GM21367 (cell line): ENCODE data around the gene SPEN.
"Not testable (repeated sequence)": the region's sequence is repeated elsewhere in the genome, so short reads cannot be mapped to it uniquely, and the experiment has no call there.

Experiments used
- ATAC-seq: cut with Tn5 transposase; IDR thresholded peaks from one replicate; pipeline ENCODE4 v1.9.1; 2021; ENCODE audit not compliant: unreplicated experiment

SPEN gene

GRCh38 chr1:15892857-15893599 is 45.5 kb downstream of the SPEN start:
- not testable (repeated sequence) for ATAC-seq

GRCh38 chr1:15895233-15895632 is 47.7 kb downstream of the SPEN start:
- no peak for ATAC-seq

- ATAC-seq, result not testable (repeated sequence)
These were observed 49.5 kb downstream of the SPEN start for GRCh38 chr1:15896841-15897610.

- no peak for ATAC-seq
These were observed 51.8 kb downstream of the SPEN start for GRCh38 chr1:15899266-15899665.

DNA sequence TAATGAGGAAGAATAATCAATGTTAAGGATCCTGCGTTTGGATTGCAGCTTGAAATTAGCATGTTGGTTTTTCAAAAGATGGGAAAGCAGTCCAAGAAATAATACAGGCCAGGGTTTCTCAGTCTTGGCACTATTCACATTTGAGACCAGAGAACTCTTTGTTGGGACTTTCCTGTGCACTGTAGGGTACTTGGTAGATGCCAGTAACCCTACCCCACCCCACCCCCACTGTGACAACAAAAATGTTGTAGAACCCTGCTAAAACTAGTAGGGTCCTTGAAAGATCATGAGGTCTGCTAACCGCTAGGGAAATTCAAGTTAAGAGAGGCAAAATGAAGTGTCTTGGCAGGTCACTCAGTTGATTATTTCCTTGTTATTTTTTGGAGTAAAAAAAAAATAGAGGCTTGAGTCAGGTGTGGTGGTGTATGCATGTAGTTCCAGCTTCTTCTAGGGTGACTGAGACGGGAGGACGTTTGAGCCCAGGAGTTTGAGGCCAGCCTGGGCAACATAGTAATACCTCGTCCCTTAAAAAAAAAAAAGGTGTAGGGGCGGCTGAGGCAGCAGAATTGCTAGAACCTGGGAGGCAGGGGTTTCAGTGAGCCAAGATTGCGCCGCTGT is 53.3 kb downstream of the SPEN start:
- ATAC-seq, result no peak

DNA sequence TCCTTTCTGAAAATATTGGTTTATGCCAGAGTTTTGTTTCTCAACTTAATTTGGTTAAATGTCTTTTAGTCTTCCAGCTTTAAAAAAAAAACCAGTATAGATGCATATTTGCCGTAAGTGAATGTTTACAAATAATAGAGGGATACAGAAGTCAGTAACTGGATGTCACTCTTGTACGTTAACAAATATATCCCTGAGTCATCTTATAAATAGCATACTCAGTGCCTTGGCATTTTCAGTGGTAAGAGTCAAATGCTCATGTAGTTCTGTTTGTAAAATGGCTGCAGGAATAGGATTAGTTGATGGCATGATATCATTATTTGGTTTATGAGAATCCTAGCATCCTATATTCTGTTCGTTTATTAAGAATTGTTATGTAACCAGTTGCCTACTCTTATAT is 55.4 kb downstream of the SPEN start:
- ATAC-seq, result no peak

GRCh38 chr1:15908597-15908996 is 61.1 kb downstream of the SPEN start:
- ATAC-seq, result no peak

GRCh38 chr1:15911141-15911540 is 63.6 kb downstream of the SPEN start:
- ATAC-seq, result no peak

- no peak for ATAC-seq
These were observed 64.4 kb downstream of the SPEN start for GRCh38 chr1:15911927-15912326.

DNA sequence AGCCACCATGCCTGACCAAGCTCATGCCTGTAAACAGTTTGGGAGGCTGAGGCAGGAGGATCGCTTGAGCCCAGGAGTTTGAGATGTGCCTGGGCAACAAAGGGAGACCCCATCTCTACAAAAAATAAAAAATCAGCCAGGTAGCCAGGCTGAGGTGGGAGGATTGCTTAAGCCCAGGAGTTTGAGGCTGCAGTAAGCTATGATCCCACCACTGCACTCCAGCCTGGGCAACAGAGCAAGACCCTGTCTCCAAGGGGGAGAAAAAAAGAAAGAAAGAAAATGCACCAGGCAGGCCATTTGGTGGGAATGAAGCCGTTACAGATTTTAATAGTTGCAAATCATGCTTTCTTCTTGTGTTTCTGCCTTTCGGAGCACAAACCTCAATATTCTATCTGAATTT is 66.1 kb downstream of the SPEN start:
- ATAC-seq, result not testable (repeated sequence)

GRCh38 chr1:15915991-15916390 is 68.5 kb downstream of the SPEN start:
- ATAC-seq, result no peak

- no peak for ATAC-seq
These were observed 68.9 kb downstream of the SPEN start for GRCh38 chr1:15916417-15916816.

DNA sequence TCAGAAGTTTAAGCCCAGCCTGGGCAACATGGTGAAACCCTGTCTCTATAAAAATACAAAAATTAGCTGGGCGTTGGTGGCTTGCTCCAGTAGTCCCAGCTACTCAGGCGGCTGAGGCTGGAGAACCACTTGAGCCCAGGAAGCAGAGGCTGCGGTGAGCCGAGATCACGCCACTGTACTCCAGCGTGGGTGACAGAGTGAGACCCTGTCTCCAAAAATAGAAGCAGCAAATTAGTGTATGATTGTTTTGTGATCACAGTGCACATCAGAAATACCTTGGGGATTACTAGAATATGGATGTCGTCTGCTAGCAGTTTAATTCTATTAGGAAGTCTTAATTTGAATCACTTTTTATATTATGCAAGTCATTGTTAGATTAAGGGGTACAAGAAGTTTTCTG is 69.4 kb downstream of the SPEN start:
- ATAC-seq, result no peak

GRCh38 chr1:15918962-15919715 is 71.6 kb downstream of the SPEN start:
- ATAC-seq, result no peak

DNA sequence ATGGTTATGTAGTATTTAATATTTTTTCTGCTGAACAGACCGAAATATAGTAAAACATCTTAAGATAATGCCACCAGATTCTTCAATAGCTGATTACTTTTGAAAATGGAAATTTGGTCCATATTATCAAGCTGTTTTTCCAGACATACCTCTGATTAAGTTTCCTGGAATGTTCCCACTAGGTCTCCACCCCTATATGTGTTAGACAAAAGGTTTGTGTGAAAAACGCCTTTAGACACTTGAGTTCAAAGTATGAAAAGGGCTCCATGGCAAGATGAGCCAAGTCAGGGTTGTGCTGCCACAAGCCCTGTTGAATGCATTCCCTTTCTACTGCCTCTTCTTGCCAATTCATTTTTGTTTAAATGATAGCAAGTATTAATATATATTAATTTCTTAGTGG is 75.7 kb downstream of the SPEN start:
- no peak for ATAC-seq

DNA sequence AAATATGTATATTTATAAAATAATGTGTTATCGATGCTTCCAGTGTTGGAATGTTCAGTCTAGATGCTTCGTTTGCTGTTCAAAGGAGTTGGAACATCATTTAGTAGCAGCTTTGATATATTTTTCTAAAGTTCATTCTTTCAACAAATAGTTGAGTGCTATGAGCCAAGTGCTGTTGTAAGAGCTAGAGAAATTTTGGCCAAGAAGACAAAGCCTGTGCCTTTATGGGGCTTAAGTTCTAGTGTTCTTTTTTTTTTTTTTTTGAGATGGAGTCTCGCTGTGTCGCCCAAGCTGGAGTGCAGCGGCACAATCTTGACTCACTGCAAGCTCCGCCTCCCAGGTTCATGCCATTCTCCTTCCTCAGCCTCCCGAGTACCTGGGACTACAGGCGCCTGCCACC is 78.9 kb downstream of the SPEN start:
- not testable (repeated sequence) for ATAC-seq

DNA sequence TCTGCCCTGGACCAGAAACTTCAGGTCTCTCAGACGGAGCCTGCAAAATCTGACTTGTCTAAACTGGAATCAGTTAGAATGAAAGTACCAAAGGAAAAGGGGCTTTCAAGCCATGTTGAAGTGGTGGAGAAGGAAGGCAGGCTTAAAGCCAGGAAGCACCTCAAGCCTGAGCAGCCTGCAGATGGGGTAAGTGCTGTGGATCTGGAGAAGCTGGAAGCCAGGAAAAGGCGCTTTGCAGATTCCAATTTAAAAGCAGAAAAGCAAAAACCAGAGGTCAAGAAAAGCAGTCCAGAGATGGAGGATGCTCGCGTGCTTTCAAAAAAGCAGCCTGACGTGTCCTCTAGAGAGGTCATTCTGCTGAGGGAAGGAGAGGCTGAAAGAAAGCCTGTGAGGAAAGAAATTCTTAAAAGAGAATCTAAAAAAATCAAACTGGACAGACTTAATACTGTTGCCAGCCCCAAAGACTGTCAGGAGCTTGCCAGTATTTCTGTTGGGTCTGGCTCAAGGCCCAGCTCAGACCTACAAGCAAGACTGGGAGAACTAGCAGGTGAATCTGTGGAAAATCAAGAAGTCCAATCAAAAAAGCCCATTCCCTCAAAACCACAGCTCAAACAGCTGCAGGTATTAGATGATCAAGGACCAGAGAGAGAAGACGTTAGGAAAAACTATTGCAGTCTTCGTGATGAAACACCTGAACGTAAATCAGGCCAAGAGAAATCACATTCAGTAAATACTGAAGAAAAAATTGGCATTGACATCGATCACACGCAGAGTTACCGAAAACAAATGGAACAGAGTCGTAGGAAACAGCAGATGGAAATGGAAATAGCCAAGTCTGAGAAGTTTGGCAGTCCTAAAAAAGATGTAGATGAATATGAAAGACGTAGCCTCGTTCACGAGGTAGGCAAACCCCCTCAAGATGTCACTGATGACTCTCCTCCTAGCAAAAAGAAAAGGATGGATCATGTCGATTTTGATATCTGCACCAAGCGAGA is 81.8 kb downstream of the SPEN start:
- ATAC-seq, result no peak

GRCh38 chr1:15931401-15931800 is 83.9 kb downstream of the SPEN start:
- ATAC-seq, result no peak

- no peak for ATAC-seq
These were observed 84.4 kb downstream of the SPEN start for GRCh38 chr1:15931884-15932283.

- ATAC-seq, result no peak
These were observed 85.1 kb downstream of the SPEN start for GRCh38 chr1:15932612-15933011.
